ENCODE results near the gene MPPE1.
A peak's percentile ranks its signal among the peaks of the same experiment; 100 is the strongest.
"Not testable (repeated sequence)": the region's sequence is repeated elsewhere in the genome, so short reads cannot be mapped to it uniquely, and the experiment has no call there.

MPPE1 gene

DNA sequence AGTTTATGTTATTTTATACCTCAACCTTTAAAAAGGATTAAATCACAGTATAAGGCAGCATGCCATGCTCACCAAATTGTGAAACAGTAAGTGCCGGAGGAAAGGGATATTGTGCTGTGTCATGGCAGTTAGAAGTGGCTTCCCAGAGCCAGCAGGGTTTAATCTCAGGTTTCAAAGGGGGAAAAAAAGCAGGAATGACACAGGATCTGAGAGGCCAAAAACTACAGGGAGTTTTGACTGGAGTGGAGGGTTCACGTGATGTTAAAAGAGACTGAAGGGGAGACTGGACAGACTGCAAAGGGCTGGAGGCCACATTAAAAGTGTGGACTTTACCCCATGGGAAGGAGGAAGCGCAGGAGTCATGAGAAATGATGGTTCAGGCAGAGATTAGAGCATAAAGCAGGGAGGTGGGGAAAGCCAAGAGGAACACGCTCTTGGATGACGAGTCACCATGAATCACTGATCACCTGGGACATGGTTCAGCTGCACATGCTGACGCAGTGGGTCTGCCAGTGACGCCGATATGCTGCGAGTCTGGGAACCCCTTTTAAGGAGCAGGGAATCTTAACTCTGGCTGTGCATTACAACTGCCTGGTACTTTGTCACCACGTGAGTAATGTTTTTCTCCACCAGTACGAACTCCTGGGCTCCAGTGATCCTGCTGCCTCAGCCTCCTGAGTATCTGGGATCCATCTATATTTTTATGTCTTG lies 50.8 kb downstream of the MPPE1 start:
- DNase-seq (ENCODE audit: low spot score): peak; percentile 97

DNA sequence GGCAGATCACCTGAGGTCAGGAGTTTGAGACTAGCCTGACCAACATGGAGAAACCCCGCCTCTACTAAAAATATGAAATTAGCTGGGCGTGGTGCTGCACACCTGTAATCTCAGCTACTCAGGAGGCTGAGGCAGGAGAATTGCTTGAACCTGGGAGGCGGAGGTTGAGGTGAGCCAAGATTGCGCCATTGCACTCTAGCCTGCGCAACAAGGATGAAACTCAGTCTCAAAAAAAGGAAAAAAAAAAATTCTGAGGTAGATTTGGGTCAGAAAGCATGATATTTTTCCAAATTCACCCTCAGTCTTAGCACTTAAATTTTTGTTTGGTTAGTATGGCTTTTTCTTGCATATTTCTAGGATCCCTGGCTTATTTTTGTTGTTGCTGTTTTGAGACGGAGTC lies 53.6 kb downstream of the MPPE1 start:
- not testable (repeated sequence) for DNase-seq (ENCODE audit: low spot score)

DNA sequence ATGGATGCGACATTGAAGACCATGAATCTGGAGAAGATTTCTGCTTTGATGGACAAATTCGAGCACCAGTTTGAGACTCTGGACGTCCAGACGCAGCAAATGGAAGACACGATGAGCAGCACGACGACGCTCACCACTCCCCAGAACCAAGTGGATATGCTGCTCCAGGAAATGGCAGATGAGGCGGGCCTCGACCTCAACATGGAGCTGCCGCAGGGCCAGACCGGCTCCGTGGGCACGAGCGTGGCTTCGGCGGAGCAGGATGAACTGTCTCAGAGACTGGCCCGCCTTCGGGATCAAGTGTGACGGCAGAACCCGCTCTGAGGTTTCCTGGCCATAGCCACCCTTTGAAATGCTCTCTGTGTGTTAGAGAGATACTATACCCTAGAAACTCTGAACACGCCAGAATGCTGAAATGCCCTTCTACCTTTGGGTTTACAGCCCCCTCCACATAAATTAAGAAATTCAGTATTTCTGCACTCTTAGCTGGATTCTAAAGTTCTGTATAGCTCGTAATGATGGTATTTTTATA lies 56.2 kb downstream of the MPPE1 start:
- DNase-seq (ENCODE audit: low spot score): peak; percentile 44

DNA sequence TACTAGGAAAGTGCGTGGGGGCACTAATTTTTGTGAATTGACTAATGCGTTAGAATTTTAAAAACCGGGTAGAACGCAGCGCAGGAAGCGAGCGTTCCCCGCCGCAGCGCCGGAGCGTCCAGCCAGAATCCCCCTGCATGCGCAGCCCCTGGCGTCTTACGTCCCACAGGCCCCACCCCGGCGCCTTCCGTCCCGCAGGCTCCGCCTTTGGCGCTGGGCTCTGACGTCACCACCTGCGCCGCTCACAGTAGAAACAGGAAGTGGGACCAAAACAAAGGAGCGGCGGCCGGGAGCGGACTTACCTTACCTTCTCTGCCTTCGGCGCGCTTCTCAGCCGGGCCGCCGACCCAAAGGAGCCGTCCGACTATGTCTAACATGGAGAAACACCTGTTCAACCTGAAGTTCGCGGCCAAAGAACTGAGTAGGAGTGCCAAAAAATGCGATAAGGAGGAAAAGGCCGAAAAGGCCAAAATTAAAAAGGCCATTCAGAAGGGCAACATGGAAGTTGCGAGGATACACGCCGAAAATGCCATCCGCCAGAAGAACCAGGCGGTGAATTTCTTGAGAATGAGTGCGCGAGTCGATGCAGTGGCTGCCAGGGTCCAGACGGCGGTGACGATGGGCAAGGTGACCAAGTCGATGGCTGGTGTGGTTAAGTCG lies 56.8 kb downstream of the MPPE1 start, which contains the start of gene CHMP1B:
Gene CHMP1B (plus strand): TSS at position 268 of the 660 bp plus-strand sequence. CDS start 99 bp downstream, at position 367.
- peak; percentile 95 for DNase-seq (ENCODE audit: low spot score)

DNA sequence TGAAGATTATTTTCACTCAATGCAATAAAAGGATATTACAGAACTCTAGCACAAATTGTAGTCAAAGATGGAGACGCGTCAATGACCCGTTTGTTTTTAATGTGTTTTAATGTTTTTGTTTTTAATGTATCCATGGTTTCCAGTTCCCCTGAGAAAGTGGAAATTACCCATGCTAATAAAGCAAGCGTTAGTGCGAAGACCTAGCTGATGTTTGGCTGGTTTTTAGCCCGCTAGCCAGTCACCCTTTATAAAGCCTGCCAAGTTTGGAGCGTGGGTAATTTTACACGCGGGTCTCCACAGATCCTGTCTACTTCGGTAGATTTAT lies 57.3 kb downstream of the MPPE1 start:
- DNase-seq (ENCODE audit: low spot score): peak; percentile 46

DNA sequence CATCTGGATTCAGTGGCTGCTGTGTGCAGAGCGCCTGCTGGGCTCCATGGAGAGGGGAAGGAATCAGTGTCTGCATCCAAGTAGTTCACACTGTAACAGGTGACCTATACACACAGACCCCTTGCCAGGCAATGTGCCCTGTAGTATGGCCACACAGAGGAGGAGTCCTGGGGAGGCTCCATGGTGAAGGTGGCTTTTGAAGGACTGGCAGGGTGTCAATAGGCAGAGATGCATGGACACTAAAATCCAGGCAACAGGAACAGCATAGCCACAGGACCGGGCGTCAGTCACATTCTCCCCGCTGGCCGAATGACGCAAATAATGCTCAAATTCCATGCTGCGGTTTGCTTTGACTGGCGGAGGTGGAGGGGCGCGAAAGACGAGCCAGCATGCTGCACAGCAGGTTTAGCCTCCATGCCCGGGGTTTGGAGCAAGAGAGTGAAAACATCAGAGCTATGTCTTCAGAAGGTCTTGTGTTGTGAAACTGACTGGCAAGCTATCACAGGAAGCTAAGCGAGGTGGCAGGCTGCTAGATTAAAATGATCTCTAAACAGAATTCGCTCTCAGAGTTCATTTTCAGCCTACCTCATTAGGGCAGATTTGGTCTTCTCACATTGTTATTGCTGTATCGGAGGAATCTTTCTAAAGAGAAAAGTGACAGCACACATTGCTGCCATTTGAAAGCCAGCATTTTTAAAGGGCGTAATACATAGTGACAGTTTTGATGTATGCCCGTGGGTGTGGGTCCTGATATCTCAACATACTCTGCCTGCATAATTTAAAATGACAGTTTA lies 58.1 kb downstream of the MPPE1 start:
- peak; percentile 78 for DNase-seq (ENCODE audit: low spot score)

DNA sequence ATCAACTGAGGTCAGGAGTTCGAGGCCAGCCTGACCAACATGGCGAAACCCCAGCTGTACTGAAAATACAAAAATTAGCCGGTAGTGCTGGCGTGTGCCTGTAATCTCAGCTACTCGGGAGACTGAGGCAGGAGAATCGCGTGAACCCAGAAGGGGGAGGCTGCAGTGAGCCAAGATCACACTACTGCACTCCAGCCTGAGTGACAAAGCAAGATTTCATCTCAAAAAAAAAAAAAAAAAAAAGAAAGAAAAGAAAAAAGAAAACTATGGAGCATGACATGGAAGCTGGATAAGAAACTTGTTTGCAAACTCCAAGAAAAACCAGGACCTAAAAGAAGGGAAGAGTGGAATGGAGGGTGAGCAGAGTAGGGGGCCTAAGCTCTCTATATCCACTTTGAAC lies 58.8 kb downstream of the MPPE1 start:
- DNase-seq (ENCODE audit: low spot score): no peak

DNA sequence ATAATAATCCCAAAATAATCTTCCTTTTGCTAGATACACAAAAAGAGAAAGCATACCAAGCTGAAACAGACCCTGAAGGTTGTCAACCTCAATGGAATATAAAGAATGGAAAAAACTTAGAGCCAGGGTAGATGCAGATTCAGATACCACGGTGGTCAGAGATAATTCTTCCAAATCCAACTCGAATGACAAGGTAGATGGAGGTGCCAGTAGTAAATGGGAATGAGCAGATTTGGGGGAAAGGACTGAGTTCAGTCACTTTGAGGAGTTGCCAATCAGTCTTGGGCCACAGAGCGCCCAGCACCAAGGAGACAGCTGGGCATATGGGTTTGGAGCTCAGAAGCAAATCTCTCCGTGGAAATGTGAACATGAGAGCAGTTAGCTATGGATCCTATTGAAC lies 60.3 kb downstream of the MPPE1 start:
- no peak for DNase-seq (ENCODE audit: low spot score)

DNA sequence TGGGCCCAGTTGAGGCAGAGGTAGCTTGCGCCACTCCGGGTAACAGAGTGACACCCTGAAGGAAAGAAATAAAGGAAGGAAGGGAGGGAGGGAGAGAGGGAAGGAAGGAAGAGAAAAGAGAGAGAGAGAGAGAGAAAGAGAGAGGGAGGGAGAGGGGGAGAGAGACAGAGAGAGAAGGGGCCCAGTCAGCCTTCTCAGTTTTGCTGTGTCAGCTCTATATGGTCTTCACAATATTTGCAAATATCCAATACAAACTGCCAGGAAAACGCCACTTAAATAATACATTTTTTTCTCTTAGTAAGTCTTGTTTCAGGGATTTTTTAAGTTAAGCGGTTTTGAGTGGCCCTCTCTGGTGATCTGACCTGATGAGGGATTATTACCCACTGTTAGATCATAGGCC lies 62.5 kb downstream of the MPPE1 start:
- no peak for DNase-seq (ENCODE audit: low spot score)

DNA sequence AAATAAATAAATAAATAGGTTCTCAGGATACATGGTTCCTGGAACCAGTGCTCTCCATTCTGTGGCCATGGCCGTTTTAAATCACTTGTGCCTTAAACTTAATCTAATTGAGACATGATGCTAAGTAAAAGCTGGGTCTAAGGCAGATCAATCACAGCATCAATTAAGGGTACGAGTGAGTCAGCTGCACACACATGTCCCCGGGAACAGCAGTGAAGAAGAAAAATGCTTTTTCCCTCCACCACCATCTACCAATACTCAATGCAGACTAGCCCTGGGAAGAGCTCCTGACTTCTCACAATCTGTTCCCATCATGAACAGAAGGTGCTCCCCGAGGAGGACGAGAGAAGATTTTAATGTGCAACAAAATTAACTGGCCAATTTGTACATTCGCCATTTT lies 63.7 kb downstream of the MPPE1 start:
- DNase-seq (ENCODE audit: low spot score): no peak

DNA sequence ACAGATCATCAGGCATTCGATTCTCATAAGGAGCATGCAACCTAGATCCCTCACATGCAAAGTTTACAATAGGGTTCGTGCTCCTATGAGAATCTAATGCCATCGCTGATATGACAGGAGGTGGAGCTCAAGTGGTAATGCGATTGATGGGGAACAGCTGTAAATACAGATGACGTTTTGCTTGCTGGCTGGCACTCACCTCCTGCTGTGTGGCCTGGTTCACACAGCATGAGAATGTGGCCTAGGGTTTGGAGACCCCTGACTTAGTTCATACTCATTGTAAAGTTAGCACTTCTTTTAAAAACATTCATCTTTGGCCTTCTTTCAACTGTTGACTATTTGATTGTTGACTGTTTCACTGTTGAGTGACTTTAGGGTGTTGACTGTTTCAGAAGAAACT lies 65.6 kb downstream of the MPPE1 start:
- DNase-seq (ENCODE audit: low spot score): no peak

DNA sequence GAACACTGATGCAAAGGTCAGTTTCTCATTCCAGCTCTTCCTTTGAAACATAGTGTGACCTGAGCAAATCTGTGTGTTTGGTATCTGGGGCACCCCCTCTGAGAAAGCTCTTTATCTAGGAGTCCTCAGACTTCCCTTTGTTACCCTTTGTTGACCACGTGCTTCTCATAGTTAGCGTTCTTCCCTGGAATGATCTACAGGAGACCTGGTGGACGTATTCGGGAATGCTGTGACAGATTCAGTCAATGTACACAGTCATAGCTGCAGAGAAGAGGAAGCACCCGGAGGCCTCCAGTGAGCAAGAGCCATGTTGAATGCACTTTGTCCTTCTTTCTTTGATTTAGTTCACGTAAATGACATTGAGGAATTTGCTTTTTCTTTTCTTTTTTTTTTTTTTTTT lies 67.6 kb downstream of the MPPE1 start:
- no peak for DNase-seq (ENCODE audit: low spot score)

DNA sequence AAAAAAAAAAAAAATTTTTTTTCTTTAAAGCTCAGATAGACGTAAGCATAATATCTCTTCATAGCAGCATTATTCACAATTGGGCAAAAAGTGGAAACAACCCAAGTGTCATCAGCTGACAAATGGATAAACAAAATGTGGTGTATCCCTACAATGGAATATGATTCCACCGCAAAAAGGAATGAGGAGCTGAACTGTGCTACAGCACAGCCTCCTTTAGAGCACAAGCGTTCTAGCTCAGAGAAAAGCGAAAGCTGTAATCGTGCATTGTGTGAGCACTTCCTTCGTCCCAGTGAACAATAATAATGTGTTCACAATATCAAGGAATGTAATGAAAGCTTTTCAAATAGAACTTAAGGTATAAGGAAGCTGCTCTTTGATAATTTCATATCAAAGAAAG lies 68.6 kb downstream of the MPPE1 start:
- no peak for DNase-seq (ENCODE audit: low spot score)

DNA sequence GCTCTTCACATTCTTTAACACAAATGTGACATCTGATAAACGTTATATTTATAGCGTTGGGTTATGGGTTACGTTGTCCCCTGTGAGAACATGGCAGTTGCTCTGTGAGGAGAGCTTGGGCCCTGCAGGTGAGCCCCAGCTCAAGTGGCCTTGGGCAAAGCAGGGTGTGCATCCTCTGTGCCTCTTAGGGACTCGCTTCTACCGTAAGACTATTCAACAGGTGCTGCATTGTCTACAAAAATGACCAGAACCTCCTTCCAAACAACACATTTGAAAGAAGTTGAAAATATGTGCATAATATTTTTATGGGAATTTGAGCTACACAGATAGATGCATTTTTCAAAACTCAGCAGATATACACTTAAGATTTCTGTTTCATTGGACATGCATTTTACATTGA lies 73.3 kb downstream of the MPPE1 start:
- no peak for DNase-seq (ENCODE audit: low spot score)

Measured in SW480 (cell line).